GM12865 (cell line): ENCODE measurements around the gene CCDC183.
"Not testable (repeated sequence)": the region's sequence is repeated elsewhere in the genome, so short reads cannot be mapped to it uniquely, and the experiment has no call there.

Experiments
- DNase-seq: peaks from one replicate; pipeline ENCODE4 v3.0.0; 2010; ENCODE audit warnings: low read depth
- H3K4me3 ChIP-seq: 2 replicates; pipeline ENCODE4 v1.5.1; 2011; ENCODE audit warnings: mild to moderate bottlenecking, low read depth, low read length, control low read depth
- TF ChIP-seq, protein P1 (sequence below): IDR thresholded peaks from 2 replicates; pipeline ENCODE4 v1.5.1; 2011; ENCODE audit warnings: low read length, control low read depth, low read depth, inconsistent platforms; ENCODE audit not compliant: insufficient read depth; ENCODE audit errors: missing control alignments

CCDC183 gene

DNA sequence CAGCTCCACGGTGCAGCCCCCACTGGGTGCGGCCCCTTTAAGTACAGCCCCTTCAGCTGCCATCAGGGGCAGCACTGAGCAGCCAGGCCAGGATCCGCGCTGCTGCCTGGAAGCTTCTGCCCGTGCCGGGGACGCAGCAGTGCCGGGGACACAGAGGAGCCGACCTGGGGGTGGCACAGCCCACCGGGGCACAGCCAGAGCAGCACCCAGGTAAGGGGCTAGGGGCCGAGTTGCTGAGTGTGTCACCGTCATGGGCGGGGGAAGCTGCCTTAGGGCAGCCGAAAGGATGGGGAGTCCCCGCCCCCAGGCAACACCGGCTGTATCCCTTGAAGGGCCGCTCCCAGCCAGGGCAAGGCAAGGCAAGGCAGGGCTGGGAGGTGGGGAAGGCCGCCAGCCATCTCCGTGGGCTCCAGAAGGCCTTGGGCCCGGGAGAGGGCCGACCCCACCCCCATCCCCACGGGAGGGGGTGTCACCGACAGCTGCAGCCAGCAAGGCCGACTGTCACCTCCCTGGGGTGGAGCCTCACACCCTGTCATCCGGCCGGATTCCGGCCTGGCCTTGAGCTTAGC lies 46.3 kb downstream of the CCDC183 start, which contains the start of gene AJM1:
Gene AJM1, plus strand, starts transcription at position 99 of the 569 bp plus-strand sequence. CDS start 1,937 bp downstream, outside the sequence.
- peak within 1 kb of the TSS; percentile 86 for H3K4me3 ChIP-seq
- TF ChIP-seq, protein P1, sequence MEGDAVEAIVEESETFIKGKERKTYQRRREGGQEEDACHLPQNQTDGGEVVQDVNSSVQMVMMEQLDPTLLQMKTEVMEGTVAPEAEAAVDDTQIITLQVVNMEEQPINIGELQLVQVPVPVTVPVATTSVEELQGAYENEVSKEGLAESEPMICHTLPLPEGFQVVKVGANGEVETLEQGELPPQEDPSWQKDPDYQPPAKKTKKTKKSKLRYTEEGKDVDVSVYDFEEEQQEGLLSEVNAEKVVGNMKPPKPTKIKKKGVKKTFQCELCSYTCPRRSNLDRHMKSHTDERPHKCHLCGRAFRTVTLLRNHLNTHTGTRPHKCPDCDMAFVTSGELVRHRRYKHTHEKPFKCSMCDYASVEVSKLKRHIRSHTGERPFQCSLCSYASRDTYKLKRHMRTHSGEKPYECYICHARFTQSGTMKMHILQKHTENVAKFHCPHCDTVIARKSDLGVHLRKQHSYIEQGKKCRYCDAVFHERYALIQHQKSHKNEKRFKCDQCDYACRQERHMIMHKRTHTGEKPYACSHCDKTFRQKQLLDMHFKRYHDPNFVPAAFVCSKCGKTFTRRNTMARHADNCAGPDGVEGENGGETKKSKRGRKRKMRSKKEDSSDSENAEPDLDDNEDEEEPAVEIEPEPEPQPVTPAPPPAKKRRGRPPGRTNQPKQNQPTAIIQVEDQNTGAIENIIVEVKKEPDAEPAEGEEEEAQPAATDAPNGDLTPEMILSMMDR, result peak; percentile 91
- DNase-seq, result peak; percentile 87

DNA sequence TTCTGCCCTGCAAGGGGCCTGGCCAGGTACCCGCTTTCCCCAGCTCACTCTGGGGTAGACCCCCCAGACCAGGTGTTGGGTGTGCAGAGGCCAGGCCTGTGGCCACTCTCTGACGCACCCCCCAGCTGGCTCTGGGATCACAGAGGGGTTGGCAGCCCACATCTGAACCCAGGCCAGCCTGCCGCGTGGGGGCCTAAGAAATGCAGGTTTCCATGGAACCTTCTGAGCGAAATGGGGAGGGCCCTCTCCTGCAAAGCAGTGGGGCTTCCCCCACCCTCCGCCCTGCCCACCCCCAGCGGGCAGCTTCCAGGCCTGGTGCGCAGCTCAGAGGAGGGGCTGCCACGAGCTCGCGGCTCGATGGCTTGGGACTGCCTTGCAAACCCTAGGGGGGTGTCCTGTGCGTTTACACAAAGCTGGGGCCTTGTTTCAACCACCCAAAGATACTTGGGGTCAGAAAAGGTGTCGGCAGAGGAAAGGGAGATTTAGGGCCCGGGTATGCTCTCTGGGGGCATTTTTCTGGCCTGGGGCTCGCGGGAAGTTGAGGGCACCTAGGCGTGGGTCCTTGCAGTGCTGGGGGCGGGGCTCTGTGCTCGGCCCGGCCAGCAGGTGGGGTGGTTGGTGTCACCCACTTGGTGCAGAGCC lies 47.1 kb downstream of the CCDC183 start:
- DNase-seq, result not testable (repeated sequence)
- peak overlapping the region; percentile 25 for H3K4me3 ChIP-seq

DNA sequence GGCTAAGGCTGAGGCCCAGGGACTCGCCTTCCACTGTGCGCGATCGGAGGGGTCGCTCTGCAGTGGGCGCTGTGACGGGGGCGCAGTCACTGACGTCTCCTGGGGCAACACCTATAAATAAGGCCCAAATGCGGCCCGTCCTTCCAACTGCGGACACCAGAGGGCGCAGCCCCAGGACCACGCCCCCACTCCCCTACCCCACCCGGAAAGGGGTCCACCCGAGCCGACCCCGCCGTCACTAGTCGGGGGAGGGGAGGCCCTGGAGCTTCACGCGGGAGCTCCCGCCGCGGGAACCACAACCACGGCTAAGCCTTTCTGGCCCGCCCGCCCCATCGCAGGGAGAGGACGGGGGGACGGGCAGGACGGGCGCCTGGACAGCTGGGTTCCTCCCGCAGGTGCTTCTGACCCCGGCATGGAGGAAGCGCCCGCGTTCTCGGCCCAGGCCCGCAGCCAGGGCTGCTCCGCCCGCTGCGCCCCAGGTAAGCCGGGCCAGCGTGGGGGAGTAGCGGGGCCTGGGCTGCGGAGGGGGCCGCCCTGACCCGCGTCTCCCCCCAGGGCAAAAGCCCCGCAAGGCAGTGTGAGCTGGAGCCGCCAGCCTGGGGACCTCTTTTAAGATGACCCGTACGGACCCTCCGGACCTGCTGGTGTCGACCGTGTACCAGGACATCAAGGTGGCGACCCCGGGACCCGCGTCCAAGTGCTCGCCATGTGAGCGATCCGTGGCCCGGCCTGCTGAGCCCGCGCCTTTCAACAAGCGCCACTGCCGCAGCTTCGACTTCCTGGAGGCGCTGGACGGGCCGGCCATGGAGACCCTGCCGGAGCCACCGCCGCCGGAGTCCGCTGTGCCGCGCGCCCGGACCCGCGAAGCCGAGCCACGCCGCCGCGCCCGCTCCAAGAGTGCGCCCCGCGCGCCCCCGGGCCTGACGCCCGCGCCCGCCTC lies 47.9 kb downstream of the CCDC183 start:
- DNase-seq, result peak; percentile 35
- not testable (repeated sequence) for H3K4me3 ChIP-seq
- TF ChIP-seq, protein P1, result peak; percentile 39

DNA sequence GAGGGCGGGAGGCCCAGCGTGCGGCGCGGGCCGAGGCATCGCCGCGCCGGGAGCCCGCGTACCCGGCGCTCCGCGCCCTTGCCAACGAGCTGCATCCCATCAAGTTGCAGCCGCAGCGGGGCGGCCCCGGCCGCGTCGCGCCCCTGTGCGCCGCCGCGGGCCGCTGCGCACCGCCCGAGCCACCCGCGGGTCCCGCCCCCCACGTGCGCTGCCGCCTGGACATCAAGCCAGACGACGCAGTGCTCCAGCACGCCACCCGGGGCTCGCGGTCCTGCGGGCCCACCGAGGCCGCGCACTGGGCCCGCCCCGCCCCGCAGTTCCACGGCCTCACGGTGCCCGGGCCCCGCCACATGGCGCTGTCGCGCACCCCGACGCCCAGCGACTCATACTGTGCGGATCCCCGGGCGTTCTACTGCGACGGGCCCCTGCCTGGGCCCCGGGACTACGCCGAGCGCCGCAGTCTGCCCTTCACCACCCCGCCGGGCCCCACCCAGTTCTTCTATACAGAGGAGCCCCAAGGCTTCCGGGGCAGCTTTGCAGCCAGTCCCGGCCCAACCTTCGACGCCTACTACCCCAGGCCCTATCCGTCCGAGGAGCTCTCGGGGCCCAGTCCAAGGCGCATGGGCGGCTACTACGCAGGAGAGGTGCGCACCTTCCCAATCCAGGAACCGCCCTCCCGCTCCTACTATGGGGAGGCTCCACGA lies 48.8 kb downstream of the CCDC183 start:
- H3K4me3 ChIP-seq, result no peak overlapping the region
- TF ChIP-seq, protein P1, result no peak
- no peak for DNase-seq

DNA sequence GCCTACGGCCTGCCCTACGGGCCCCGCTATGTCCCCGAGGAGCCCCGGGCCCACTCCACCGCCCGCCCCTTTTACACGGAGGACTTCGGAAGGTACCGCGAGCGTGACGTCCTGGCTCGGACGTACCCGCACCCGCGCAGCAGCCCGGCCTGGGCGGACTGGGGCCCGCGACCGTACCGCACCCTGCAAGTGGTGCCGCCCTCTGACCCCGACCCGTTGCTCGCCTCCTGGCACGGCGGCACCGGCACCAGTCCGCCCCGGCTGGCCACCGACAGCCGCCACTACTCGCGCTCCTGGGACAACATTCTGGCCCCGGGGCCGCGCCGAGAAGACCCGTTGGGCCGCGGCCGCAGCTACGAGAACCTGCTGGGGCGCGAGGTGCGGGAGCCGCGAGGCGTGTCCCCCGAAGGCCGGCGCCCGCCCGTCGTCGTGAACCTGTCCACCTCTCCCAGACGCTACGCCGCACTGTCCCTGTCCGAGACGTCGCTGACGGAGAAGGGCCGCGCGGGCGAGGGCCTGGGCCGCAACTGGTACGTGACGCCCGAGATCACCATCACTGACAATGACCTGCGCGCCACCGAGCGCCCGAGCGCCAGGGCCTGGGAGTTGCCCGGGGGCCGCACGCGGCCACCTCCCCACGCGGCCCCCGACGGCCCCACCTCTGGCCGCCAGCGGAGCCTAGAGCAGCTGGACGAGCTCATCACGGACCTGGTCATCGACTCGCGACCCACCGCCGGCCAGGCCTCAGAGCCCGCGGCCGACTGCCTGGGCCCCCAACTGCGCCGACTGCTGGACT lies 49.5 kb downstream of the CCDC183 start:
- no peak overlapping the region for H3K4me3 ChIP-seq
- TF ChIP-seq, protein P1, result no peak
- no peak for DNase-seq

DNA sequence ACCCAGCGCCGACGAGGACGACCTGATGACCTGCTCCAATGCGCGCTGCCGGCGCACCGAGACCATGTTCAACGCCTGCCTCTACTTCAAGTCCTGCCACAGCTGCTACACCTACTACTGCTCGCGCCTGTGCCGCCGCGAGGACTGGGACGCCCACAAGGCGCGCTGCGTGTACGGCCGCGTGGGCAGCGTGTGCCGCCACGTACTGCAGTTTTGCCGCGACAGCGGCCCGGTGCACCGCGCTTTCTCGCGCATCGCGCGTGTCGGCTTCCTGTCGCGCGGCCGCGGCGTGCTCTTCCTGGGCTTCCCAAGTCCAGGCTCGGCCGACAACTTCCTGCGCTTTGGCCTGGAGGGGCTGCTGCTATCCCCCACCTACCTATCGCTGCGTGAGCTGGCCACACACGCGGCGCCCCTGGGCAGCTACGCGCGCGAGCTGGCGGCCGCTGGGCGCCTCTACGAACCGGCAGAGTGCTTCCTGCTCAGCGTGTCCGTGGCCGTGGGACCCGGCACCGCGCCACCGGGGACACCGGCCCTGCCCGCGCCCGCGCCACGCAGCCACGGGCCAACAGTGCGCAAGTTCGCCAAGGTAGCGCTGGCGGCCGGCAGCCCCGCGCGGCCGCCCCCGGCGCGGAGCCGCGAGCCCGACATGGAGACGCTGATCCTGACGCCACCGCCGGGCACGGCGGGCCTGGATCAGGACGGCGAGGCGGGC lies 50.4 kb downstream of the CCDC183 start:
- DNase-seq, result no peak
- H3K4me3 ChIP-seq, result no peak overlapping the region
- TF ChIP-seq, protein P1, result no peak
